ENCODE measurements around the gene TTLL11. TPM values are rescaled to one million over a fixed set of nuclear protein-coding genes. Genes with fewer than 3 reads are reported as not detected.

Gene TTLL11
- total RNA-seq, 1 experiment from 2014 or later: 7.0 TPM

DNA sequence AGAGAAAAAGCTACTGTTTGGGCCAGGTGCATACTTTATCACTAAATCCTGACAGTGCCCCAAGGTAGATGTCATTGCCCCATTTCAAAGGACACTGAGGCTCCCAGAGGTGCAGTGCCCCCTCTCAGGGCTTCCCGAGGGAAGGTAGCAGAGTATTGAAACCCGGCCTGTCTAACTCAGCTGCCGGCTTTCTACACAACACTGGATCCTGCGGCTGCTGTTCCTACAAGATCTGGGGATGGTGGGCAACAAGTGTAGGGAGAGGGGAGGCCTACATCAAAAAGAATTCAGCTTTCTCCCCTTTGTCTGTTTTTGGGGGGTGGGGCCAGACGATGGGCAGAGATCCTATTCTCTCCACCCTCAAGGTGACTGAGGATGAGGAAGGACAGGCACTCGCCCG is 240.9 kb downstream of the TTLL11 start:
- ChIA-PET CTCF (no interaction called here), POLR2A (ENCODE audit: unreplicated experiment) (no interaction called here)
- no peaks in the 10 kb centered on the region for H3K79me2 ChIP-seq (ENCODE audit: low read length)
- H3K9me2 ChIP-seq (replicated peaks; ENCODE audit: low read length): no peaks in the 10 kb centered on the region
- no peaks in the 10 kb centered on the region for H3K36me3 ChIP-seq (ENCODE audit: low read depth, low read length)
- no peak overlapping the region for H3K4me3 ChIP-seq (ENCODE audit: low read length)
- no peak for DNase-seq
- H3K4me2 ChIP-seq (ENCODE audit: low read length): no peak overlapping the region
- H4K20me1 ChIP-seq (ENCODE audit: low read length): no peaks in the 10 kb centered on the region
- BruUV-seq (replicated peaks): no TSS peak
- no peaks in the 10 kb centered on the region for H3F3A ChIP-seq (ENCODE audit: low read length, unreplicated experiment)
- TF ChIP-seq, protein P1, sequence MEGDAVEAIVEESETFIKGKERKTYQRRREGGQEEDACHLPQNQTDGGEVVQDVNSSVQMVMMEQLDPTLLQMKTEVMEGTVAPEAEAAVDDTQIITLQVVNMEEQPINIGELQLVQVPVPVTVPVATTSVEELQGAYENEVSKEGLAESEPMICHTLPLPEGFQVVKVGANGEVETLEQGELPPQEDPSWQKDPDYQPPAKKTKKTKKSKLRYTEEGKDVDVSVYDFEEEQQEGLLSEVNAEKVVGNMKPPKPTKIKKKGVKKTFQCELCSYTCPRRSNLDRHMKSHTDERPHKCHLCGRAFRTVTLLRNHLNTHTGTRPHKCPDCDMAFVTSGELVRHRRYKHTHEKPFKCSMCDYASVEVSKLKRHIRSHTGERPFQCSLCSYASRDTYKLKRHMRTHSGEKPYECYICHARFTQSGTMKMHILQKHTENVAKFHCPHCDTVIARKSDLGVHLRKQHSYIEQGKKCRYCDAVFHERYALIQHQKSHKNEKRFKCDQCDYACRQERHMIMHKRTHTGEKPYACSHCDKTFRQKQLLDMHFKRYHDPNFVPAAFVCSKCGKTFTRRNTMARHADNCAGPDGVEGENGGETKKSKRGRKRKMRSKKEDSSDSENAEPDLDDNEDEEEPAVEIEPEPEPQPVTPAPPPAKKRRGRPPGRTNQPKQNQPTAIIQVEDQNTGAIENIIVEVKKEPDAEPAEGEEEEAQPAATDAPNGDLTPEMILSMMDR (conservative IDR thresholded peaks at IDR 0.05; ENCODE audit: low read depth, low read length): no peak
- TF ChIP-seq EZH2 (IDR thresholded peaks at IDR 0.05; ENCODE audit: low read length, unreplicated experiment): no peak
- TF ChIP-seq EZH2phosphoT487 (IDR thresholded peaks at IDR 0.05; ENCODE audit: borderline replicate concordance, low read length): no peak
- no peaks in the 10 kb centered on the region for H3K27me3 ChIP-seq (ENCODE audit: low read length)
- no peak for ATAC-seq
- H3K4me1 ChIP-seq (ENCODE audit: insufficient read depth, low read length): no peaks in the 10 kb centered on the region
- no peak overlapping the region for H3K27ac ChIP-seq (ENCODE audit: low read length)
- no peak overlapping the region for H3K9ac ChIP-seq (ENCODE audit: low read length)
- intact Hi-C loops (cut with micrococcal nuclease): no loop called here
- H3K9me3 ChIP-seq (ENCODE audit: low read length): no peaks in the 10 kb centered on the region
- H2AFZ ChIP-seq (ENCODE audit: low read length): no peak overlapping the region

DNA sequence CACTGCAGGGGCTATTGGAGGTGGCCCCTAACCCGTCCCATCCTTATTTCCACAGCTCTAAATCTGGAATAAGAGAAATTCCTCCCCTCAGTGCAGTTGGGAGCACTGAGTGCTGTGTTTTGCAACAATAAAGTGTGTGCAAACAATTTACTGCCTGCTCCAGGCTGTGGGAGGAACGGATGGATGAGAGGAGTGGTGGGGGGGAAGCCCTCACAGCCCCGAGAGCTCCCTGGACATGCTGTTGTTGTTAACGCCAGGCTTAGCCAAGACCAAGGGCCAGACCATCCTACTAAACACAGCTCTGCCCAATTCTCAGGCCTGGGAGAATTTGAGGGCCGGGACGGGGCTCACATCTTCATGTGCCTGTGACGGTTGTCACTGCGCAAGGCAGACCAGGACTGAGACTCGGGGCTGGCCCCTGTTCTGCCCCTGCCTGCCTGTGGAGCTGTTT is 241.4 kb downstream of the TTLL11 start:
- CTCF ChIA-PET: no interaction called here
- no peaks in the 10 kb centered on the region for H3K36me3 ChIP-seq (ENCODE audit: low read depth, low read length)

GRCh38 chr9:121850366-121850765 is 242.7 kb downstream of the TTLL11 start:
- no peaks in the 10 kb centered on the region for H3K9me2 ChIP-seq (replicated peaks; ENCODE audit: low read length)
- H3K4me2 ChIP-seq (ENCODE audit: low read length): no peak overlapping the region
- no peak overlapping the region for H2AFZ ChIP-seq (ENCODE audit: low read length)
- BruUV-seq (replicated peaks): no TSS peak
- no peak overlapping the region for H3K4me3 ChIP-seq (ENCODE audit: low read length)
- no peak overlapping the region for H3K9ac ChIP-seq (ENCODE audit: low read length)
- no peak for TF ChIP-seq EZH2 (IDR thresholded peaks at IDR 0.05; ENCODE audit: low read length, unreplicated experiment)
- no peak for TF ChIP-seq EZH2phosphoT487 (IDR thresholded peaks at IDR 0.05; ENCODE audit: borderline replicate concordance, low read length)
- TF ChIP-seq, protein P1 (conservative IDR thresholded peaks at IDR 0.05; ENCODE audit: low read depth, low read length): no peak
- ATAC-seq: no peak
- ChIA-PET CTCF (no interaction called here), POLR2A (ENCODE audit: unreplicated experiment) (no interaction called here)
- no peaks in the 10 kb centered on the region for H3K4me1 ChIP-seq (ENCODE audit: insufficient read depth, low read length)
- no peaks in the 10 kb centered on the region for H4K20me1 ChIP-seq (ENCODE audit: low read length)
- no peak for DNase-seq
- intact Hi-C loops (cut with micrococcal nuclease): no loop called here
- H3K9me3 ChIP-seq (ENCODE audit: low read length): no peaks in the 10 kb centered on the region
- no peaks in the 10 kb centered on the region for H3F3A ChIP-seq (ENCODE audit: low read length, unreplicated experiment)
- H3K36me3 ChIP-seq (ENCODE audit: low read depth, low read length): no peaks in the 10 kb centered on the region
- H3K79me2 ChIP-seq (ENCODE audit: low read length): no peaks in the 10 kb centered on the region
- no peak overlapping the region for H3K27ac ChIP-seq (ENCODE audit: low read length)
- H3K27me3 ChIP-seq (ENCODE audit: low read length): no peaks in the 10 kb centered on the region

More for the DNA sequence above, 241.4 kb downstream of the TTLL11 start:
- Histone ChIP-seq H3F3A (ENCODE audit: low read length, unreplicated experiment) (no peaks in the 10 kb centered on the region), H3K79me2 (ENCODE audit: low read length) (no peaks in the 10 kb centered on the region), H3K4me1 (ENCODE audit: insufficient read depth, low read length) (no peaks in the 10 kb centered on the region), H3K27ac (ENCODE audit: low read length) (no peak overlapping the region), H3K4me3 (ENCODE audit: low read length) (no peak overlapping the region), H3K4me2 (ENCODE audit: low read length) (no peak overlapping the region), H3K9ac (ENCODE audit: low read length) (no peak overlapping the region), H4K20me1 (ENCODE audit: low read length) (no peaks in the 10 kb centered on the region), H3K9me3 (ENCODE audit: low read length) (no peaks in the 10 kb centered on the region), H3K27me3 (ENCODE audit: low read length) (no peaks in the 10 kb centered on the region), H3K9me2 (replicated peaks; ENCODE audit: low read length) (no peaks in the 10 kb centered on the region), H2AFZ (ENCODE audit: low read length) (no peak overlapping the region)
- POLR2A ChIA-PET (ENCODE audit: unreplicated experiment): no interaction called here
- no peak for DNase-seq
- TF ChIP-seq EZH2phosphoT487 (IDR thresholded peaks at IDR 0.05; ENCODE audit: borderline replicate concordance, low read length) (no peak), EZH2 (IDR thresholded peaks at IDR 0.05; ENCODE audit: low read length, unreplicated experiment) (no peak)
- TF ChIP-seq, protein P1 (conservative IDR thresholded peaks at IDR 0.05; ENCODE audit: low read depth, low read length): no peak
- ATAC-seq: no peak
- intact Hi-C loops (cut with micrococcal nuclease): no loop called here
- no TSS peak for BruUV-seq (replicated peaks)
